ES-I3 (cell line): ENCODE measurements around the gene UBAC2.
A peak's percentile ranks its signal among the peaks of the same experiment; 100 is the strongest.

Experiments
- H3K36me3 ChIP-seq: 2 replicates; pipeline ENCODE4 v1.6.1; 2013; ENCODE audit warnings: mild to moderate bottlenecking, low read length, control low read depth, moderate library complexity; ENCODE audit not compliant: insufficient read depth
- H3K4me1 ChIP-seq: 2 replicates; pipeline ENCODE4 v1.6.1; 2013; ENCODE audit warnings: mild to moderate bottlenecking, control low read depth, low read length; ENCODE audit not compliant: insufficient read depth
- H3K9ac ChIP-seq: 2 replicates; pipeline ENCODE4 v1.6.1; 2013; ENCODE audit warnings: low read depth, mild to moderate bottlenecking, low read length, moderate library complexity
- H3K9me3 ChIP-seq: 2 replicates; pipeline ENCODE4 v1.6.1; 2013; ENCODE audit warnings: mild to moderate bottlenecking, low read length, moderate library complexity; ENCODE audit not compliant: control insufficient read depth, insufficient read depth

The UBAC2 gene

GRCh38 chr13:99425485-99426341 is 225.1 kb downstream of the UBAC2 start:
- Histone ChIP-seq H3K9ac (no peak overlapping the region), H3K9me3 (no peaks in the 10 kb centered on the region), H3K4me1 (peaks cover 6% of the 10 kb centered on the region; the same call in 1 of the 2 replicates), H3K36me3 (no peaks in the 10 kb centered on the region)

- Histone ChIP-seq H3K4me1 (peaks cover 6% of the 10 kb centered on the region; the same call in 1 of the 2 replicates), H3K36me3 (no peaks in the 10 kb centered on the region), H3K9ac (no peak overlapping the region)
Observed at GRCh38 chr13:99426426-99426825, 225.8 kb downstream of the UBAC2 start.

GRCh38 chr13:99429670-99430069 is 229.0 kb downstream of the UBAC2 start:
- no peaks in the 10 kb centered on the region for H3K9me3 ChIP-seq
- no peak overlapping the region for H3K9ac ChIP-seq
- peaks cover 16% of the 10 kb centered on the region; the same call in 1 of the 2 replicates for H3K4me1 ChIP-seq
- no peaks in the 10 kb centered on the region for H3K36me3 ChIP-seq

More at GRCh38 chr13:99426426-99426825, 225.8 kb downstream of the UBAC2 start:
- H3K9me3 ChIP-seq = no peaks in the 10 kb centered on the region

- Histone ChIP-seq H3K9me3 (no peaks in the 10 kb centered on the region), H3K36me3 (no peaks in the 10 kb centered on the region), H3K9ac (no peak overlapping the region), H3K4me1 (peaks cover 14% of the 10 kb centered on the region; the same call in 1 of the 2 replicates)
Observed at GRCh38 chr13:99431927-99432608, 231.4 kb downstream of the UBAC2 start.

GRCh38 chr13:99432609-99433542 is 232.2 kb downstream of the UBAC2 start:
- H3K9ac ChIP-seq = peak overlapping the region; percentile 5; the same call in 1 of the 2 replicates
- no peaks in the 10 kb centered on the region for H3K36me3 ChIP-seq
- no peaks in the 10 kb centered on the region for H3K9me3 ChIP-seq
- peaks cover 14% of the 10 kb centered on the region; the same call in 1 of the 2 replicates for H3K4me1 ChIP-seq

GRCh38 chr13:99433543-99434075 is 233.0 kb downstream of the UBAC2 start:
- Histone ChIP-seq H3K4me1 (peaks cover 14% of the 10 kb centered on the region; the same call in 1 of the 2 replicates), H3K9me3 (no peaks in the 10 kb centered on the region), H3K9ac (no peak overlapping the region), H3K36me3 (no peaks in the 10 kb centered on the region)

- Histone ChIP-seq H3K9me3 (no peaks in the 10 kb centered on the region), H3K4me1 (peaks cover 14% of the 10 kb centered on the region; the same call in 1 of the 2 replicates), H3K36me3 (no peaks in the 10 kb centered on the region), H3K9ac (no peak overlapping the region)
Observed at GRCh38 chr13:99434258-99434788, 233.7 kb downstream of the UBAC2 start.

GRCh38 chr13:99435116-99435515 is 234.5 kb downstream of the UBAC2 start:
- H3K9ac ChIP-seq = no peak overlapping the region
- no peaks in the 10 kb centered on the region for H3K36me3 ChIP-seq
- H3K9me3 ChIP-seq = no peaks in the 10 kb centered on the region
- peaks cover 21% of the 10 kb centered on the region for H3K4me1 ChIP-seq

- peaks cover 27% of the 10 kb centered on the region for H3K4me1 ChIP-seq
Observed at GRCh38 chr13:99435998-99436397, 235.3 kb downstream of the UBAC2 start.

More at GRCh38 chr13:99435998-99436397, 235.3 kb downstream of the UBAC2 start:
- Histone ChIP-seq H3K9me3 (no peaks in the 10 kb centered on the region), H3K9ac (no peak overlapping the region), H3K36me3 (no peaks in the 10 kb centered on the region)
